Subcutaneous abdominal adipose tissue (tissue), 5 donors: ENCODE data around the gene VSTM2L.

Experiments used
- H3K27ac ChIP-seq: one replicate; pipeline ENCODE4 v1.7.0; 2013; ENCODE audit warnings: low read depth, mild to moderate bottlenecking, inconsistent platforms, low read length, moderate library complexity
- H3K27me3 ChIP-seq, 5 donors: one replicate each; pipeline ENCODE4 v1.7.0; 2013; ENCODE audit warnings: low read length in 5 of 5, inconsistent platforms in 1 of 5; ENCODE audit not compliant: control insufficient read depth in 5 of 5, insufficient read depth in 4 of 5
- H3K36me3 ChIP-seq, 5 donors: one replicate each; pipeline ENCODE4 v1.7.0; 2013; ENCODE audit warnings: low read length in 5 of 5; ENCODE audit not compliant: control insufficient read depth in 5 of 5, insufficient read depth in 5 of 5
- H3K4me1 ChIP-seq, 5 donors: one replicate each; pipeline ENCODE4 v1.7.0; 2013; ENCODE audit warnings: low read length in 5 of 5, mild to moderate bottlenecking in 3 of 5, moderate library complexity in 1 of 5; ENCODE audit not compliant: control insufficient read depth in 5 of 5, insufficient read depth in 5 of 5
- H3K4me3 ChIP-seq, 5 donors: one replicate each; pipeline ENCODE4 v1.7.0; 2013; ENCODE audit warnings: low read length in 5 of 5, low read depth in 1 of 5
- H3K9ac ChIP-seq, 5 donors: one replicate each; pipeline ENCODE4 v1.7.0; 2013; ENCODE audit warnings: low read length in 5 of 5, mild to moderate bottlenecking in 4 of 5, moderate library complexity in 3 of 5
- H3K9me3 ChIP-seq, 5 donors: one replicate each; pipeline ENCODE4 v1.7.0; 2013; ENCODE audit warnings: low read length in 5 of 5; ENCODE audit not compliant: control insufficient read depth in 5 of 5
- donor health status: healthy.
- donor health status: healthy.
- donor health status: healthy.
- donor health status: healthy.
- donor health status: healthy.

The VSTM2L gene

GRCh38 chr20:37986044-37986858 is 83.3 kb downstream of the VSTM2L start:
- Histone ChIP-seq H3K4me1 (peaks cover 10 to 52% (median 41%) of the 10 kb centered on the region in 5 donors), H3K9ac (peak overlapping the region in 1 of 5 donors; percentile 10), H3K36me3 (peaks cover 0 to 41% (median 14%) of the 10 kb centered on the region in 5 donors), H3K27me3 (no peaks in the 10 kb centered on the region), H3K9me3 (no peaks in the 10 kb centered on the region), H3K27ac (peak overlapping the region; percentile 58), H3K4me3 (no peak overlapping the region)

GRCh38 chr20:37986873-37987601 is 84.1 kb downstream of the VSTM2L start:
- Histone ChIP-seq H3K4me3 (no peak overlapping the region), H3K9ac (peak overlapping the region in 2 of 5 donors; percentile 4 to 15), H3K27me3 (no peaks in the 10 kb centered on the region), H3K27ac (peak overlapping the region; percentile 58), H3K9me3 (no peaks in the 10 kb centered on the region), H3K36me3 (peaks cover 0 to 34% (median 12%) of the 10 kb centered on the region in 5 donors), H3K4me1 (peaks cover 10 to 52% (median 45%) of the 10 kb centered on the region in 5 donors)

- no peaks in the 10 kb centered on the region for H3K9me3 ChIP-seq
- H3K36me3 ChIP-seq = peaks cover 0 to 34% (median 12%) of the 10 kb centered on the region in 5 donors
- no peak overlapping the region for H3K4me3 ChIP-seq
- peaks cover 10 to 52% (median 45%) of the 10 kb centered on the region in 5 donors for H3K4me1 ChIP-seq
- H3K27ac ChIP-seq = peak overlapping the region; percentile 58
- no peaks in the 10 kb centered on the region for H3K27me3 ChIP-seq
- H3K9ac ChIP-seq = peak overlapping the region in 1 of 5 donors; percentile 9
Observed at GRCh38 chr20:37987602-37988290, 84.8 kb downstream of the VSTM2L start.

GRCh38 chr20:37988306-37988954 is 85.5 kb downstream of the VSTM2L start:
- no peak overlapping the region for H3K27ac ChIP-seq
- H3K27me3 ChIP-seq = no peaks in the 10 kb centered on the region
- H3K36me3 ChIP-seq = peaks cover 0 to 30% (median 9%) of the 10 kb centered on the region in 5 donors
- no peak overlapping the region for H3K9ac ChIP-seq
- no peak overlapping the region for H3K4me3 ChIP-seq
- no peaks in the 10 kb centered on the region for H3K9me3 ChIP-seq
- H3K4me1 ChIP-seq = peaks cover 10 to 52% (median 45%) of the 10 kb centered on the region in 5 donors

GRCh38 chr20:37989601-37990295 is 86.8 kb downstream of the VSTM2L start:
- Histone ChIP-seq H3K36me3 (peaks cover 0 to 35% (median 17%) of the 10 kb centered on the region in 5 donors), H3K4me1 (peaks cover 4 to 41% (median 36%) of the 10 kb centered on the region in 5 donors), H3K4me3 (no peak overlapping the region), H3K27ac (no peak overlapping the region), H3K27me3 (no peaks in the 10 kb centered on the region), H3K9me3 (no peaks in the 10 kb centered on the region), H3K9ac (no peak overlapping the region)

- Histone ChIP-seq H3K9me3 (no peaks in the 10 kb centered on the region), H3K4me1 (peaks cover 4 to 36% (median 29%) of the 10 kb centered on the region in 5 donors), H3K36me3 (peaks cover 5 to 44% (median 26%) of the 10 kb centered on the region in 5 donors), H3K27me3 (no peaks in the 10 kb centered on the region), H3K27ac (no peak overlapping the region), H3K4me3 (no peak overlapping the region), H3K9ac (no peak overlapping the region)
Observed at GRCh38 chr20:37990571-37991151, 87.7 kb downstream of the VSTM2L start.

GRCh38 chr20:37991157-37991866 is 88.4 kb downstream of the VSTM2L start:
- no peaks in the 10 kb centered on the region for H3K9me3 ChIP-seq
- H3K4me3 ChIP-seq = no peak overlapping the region
- no peaks in the 10 kb centered on the region for H3K27me3 ChIP-seq
- H3K36me3 ChIP-seq = peaks cover 6 to 51% (median 32%) of the 10 kb centered on the region in 5 donors
- no peak overlapping the region for H3K27ac ChIP-seq
- H3K4me1 ChIP-seq = peaks cover 4 to 35% (median 23%) of the 10 kb centered on the region in 5 donors
- peak overlapping the region in 1 of 5 donors; percentile 5 for H3K9ac ChIP-seq

- H3K4me1 ChIP-seq = peaks cover 3 to 29% (median 17%) of the 10 kb centered on the region in 5 donors
- H3K36me3 ChIP-seq = peaks cover 6 to 57% (median 38%) of the 10 kb centered on the region in 5 donors
- H3K27me3 ChIP-seq = no peaks in the 10 kb centered on the region
- H3K9ac ChIP-seq = peak overlapping the region in 1 of 5 donors; percentile 5
- H3K4me3 ChIP-seq = no peak overlapping the region
- no peak overlapping the region for H3K27ac ChIP-seq
- H3K9me3 ChIP-seq = no peaks in the 10 kb centered on the region
Observed at GRCh38 chr20:37991908-37992307, 89.0 kb downstream of the VSTM2L start.
